ENCODE measurements around the gene RPF1. TPM values are rescaled to one million over a fixed set of nuclear protein-coding genes. Genes with fewer than 3 reads are reported as not detected.

The RPF1 gene
- total and polyA plus RNA-seq, 10 of the 15 experiments (the other 5 are each of a cell fraction or from before 2014, with no cell fraction given), result 37.0 to 97.5 (median 56.2) TPM

- TF ChIP-seq SUPT20H (IDR thresholded peaks at IDR 0.05; ENCODE audit: borderline replicate concordance, control insufficient read depth, low read depth, low read length) (no peak), CBX3 (IDR thresholded peaks at IDR 0.05; ENCODE audit: borderline replicate concordance, low read depth) (no peak), TCF7 (IDR thresholded peaks at IDR 0.05; ENCODE audit: borderline replicate concordance) (no peak), ZNF217 (IDR thresholded peaks at IDR 0.05) (peak; percentile 80), CHD4 (IDR thresholded peaks at IDR 0.05) (no peak), BRCA1 (IDR thresholded peaks at IDR 0.05; ENCODE audit: low read depth, low read length) (no peak), PKNOX1 (IDR thresholded peaks at IDR 0.05) (peak; percentile 63), NRF1 (conservative IDR thresholded peaks at IDR 0.05; ENCODE audit: low read depth, low read length) (peak; percentile 52), SMAD5 (IDR thresholded peaks at IDR 0.05; ENCODE audit: low read depth) (peak; percentile 87), FOS (IDR thresholded peaks at IDR 0.05; ENCODE audit: borderline replicate concordance, extremely low read depth, insufficient read length) (no peak), WRNIP1 (IDR thresholded peaks at IDR 0.05; ENCODE audit: borderline replicate concordance, low read depth, low read length) (no peak), PML (IDR thresholded peaks at IDR 0.05; ENCODE audit: low read length) (peak; percentile 92), SPI1 (IDR thresholded peaks at IDR 0.05; ENCODE audit: borderline replicate concordance, insufficient read depth, low read depth, low read length) (no peak)
- TF ChIP-seq, protein P1, sequence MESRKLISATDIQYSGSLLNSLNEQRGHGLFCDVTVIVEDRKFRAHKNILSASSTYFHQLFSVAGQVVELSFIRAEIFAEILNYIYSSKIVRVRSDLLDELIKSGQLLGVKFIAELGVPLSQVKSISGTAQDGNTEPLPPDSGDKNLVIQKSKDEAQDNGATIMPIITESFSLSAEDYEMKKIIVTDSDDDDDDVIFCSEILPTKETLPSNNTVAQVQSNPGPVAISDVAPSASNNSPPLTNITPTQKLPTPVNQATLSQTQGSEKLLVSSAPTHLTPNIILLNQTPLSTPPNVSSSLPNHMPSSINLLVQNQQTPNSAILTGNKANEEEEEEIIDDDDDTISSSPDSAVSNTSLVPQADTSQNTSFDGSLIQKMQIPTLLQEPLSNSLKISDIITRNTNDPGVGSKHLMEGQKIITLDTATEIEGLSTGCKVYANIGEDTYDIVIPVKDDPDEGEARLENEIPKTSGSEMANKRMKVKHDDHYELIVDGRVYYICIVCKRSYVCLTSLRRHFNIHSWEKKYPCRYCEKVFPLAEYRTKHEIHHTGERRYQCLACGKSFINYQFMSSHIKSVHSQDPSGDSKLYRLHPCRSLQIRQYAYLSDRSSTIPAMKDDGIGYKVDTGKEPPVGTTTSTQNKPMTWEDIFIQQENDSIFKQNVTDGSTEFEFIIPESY (IDR thresholded peaks at IDR 0.05), result 0 out of 2 replicates have a peak, but pooled peaks have one; percentile 6
- TF ChIP-seq, protein P2, sequence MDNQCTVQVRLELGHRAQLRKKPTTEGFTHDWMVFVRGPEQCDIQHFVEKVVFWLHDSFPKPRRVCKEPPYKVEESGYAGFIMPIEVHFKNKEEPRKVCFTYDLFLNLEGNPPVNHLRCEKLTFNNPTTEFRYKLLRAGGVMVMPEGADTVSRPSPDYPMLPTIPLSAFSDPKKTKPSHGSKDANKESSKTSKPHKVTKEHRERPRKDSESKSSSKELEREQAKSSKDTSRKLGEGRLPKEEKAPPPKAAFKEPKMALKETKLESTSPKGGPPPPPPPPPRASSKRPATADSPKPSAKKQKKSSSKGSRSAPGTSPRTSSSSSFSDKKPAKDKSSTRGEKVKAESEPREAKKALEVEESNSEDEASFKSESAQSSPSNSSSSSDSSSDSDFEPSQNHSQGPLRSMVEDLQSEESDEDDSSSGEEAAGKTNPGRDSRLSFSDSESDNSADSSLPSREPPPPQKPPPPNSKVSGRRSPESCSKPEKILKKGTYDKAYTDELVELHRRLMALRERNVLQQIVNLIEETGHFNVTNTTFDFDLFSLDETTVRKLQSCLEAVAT (IDR thresholded peaks at IDR 0.05), result peak; percentile 99
- TF ChIP-seq, protein P3, sequence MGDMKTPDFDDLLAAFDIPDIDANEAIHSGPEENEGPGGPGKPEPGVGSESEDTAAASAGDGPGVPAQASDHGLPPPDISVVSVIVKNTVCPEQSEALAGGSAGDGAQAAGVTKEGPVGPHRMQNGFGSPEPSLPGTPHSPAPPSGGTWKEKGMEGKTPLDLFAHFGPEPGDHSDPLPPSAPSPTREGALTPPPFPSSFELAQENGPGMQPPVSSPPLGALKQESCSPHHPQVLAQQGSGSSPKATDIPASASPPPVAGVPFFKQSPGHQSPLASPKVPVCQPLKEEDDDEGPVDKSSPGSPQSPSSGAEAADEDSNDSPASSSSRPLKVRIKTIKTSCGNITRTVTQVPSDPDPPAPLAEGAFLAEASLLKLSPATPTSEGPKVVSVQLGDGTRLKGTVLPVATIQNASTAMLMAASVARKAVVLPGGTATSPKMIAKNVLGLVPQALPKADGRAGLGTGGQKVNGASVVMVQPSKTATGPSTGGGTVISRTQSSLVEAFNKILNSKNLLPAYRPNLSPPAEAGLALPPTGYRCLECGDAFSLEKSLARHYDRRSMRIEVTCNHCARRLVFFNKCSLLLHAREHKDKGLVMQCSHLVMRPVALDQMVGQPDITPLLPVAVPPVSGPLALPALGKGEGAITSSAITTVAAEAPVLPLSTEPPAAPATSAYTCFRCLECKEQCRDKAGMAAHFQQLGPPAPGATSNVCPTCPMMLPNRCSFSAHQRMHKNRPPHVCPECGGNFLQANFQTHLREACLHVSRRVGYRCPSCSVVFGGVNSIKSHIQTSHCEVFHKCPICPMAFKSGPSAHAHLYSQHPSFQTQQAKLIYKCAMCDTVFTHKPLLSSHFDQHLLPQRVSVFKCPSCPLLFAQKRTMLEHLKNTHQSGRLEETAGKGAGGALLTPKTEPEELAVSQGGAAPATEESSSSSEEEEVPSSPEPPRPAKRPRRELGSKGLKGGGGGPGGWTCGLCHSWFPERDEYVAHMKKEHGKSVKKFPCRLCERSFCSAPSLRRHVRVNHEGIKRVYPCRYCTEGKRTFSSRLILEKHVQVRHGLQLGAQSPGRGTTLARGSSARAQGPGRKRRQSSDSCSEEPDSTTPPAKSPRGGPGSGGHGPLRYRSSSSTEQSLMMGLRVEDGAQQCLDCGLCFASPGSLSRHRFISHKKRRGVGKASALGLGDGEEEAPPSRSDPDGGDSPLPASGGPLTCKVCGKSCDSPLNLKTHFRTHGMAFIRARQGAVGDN (IDR thresholded peaks at IDR 0.05), result peak; percentile 39; the same call in 1 of the 2 replicates
Measured at GRCh38 chr1:84478876-84479868, at the start of gene RPF1 (continued).

Data from GM12878 (cell line).